H9 (cell line): ENCODE data around the gene ELFN1. TPM values are rescaled to one million over a fixed set of nuclear protein-coding genes. Genes with fewer than 3 reads are reported as not detected.

Source experiments
- DNase-seq: peaks from one replicate; pipeline ENCODE4 v3.0.0-alpha.2; 2017
- H2AFZ ChIP-seq: one replicate; pipeline ENCODE4 v1.6.1; 2013; ENCODE audit warnings: mild to moderate bottlenecking, low read length, control low read depth, moderate library complexity
- H2AK5ac ChIP-seq: 2 replicates; pipeline ENCODE4 v1.6.1; 2013; ENCODE audit warnings: low read length, control low read depth, mixed read lengths; ENCODE audit not compliant: insufficient read length
- H2BK120ac ChIP-seq: one replicate; pipeline ENCODE4 v1.6.1; 2013; ENCODE audit warnings: low read depth, mild to moderate bottlenecking, low read length, control low read depth, inconsistent platforms; ENCODE audit not compliant: poor library complexity, severe bottlenecking
- H2BK12ac ChIP-seq: 2 replicates; pipeline ENCODE4 v1.6.1; 2013; ENCODE audit warnings: low read length, control low read depth, mixed read lengths, low read depth; ENCODE audit not compliant: insufficient read length
- H2BK15ac ChIP-seq: 2 replicates; pipeline ENCODE4 v1.6.1; 2013; ENCODE audit warnings: low read depth, low read length, control low read depth
- H2BK20ac ChIP-seq: one replicate; pipeline ENCODE4 v1.6.1; 2013; ENCODE audit warnings: low read depth, mild to moderate bottlenecking, low read length, control low read depth, inconsistent platforms; ENCODE audit not compliant: poor library complexity, severe bottlenecking
- H2BK5ac ChIP-seq: 2 replicates; pipeline ENCODE4 v1.6.1; 2013; ENCODE audit warnings: low read length, control low read depth, mixed read lengths; ENCODE audit not compliant: insufficient read length
- H3K14ac ChIP-seq: 2 replicates; pipeline ENCODE4 v1.6.1; 2013; ENCODE audit warnings: low read length, control low read depth; ENCODE audit not compliant: insufficient read depth
- H3K18ac ChIP-seq: 2 replicates; pipeline ENCODE4 v1.6.1; 2013; ENCODE audit warnings: low read depth, mild to moderate bottlenecking, mixed read lengths, low read length, control low read depth; ENCODE audit not compliant: insufficient read length
- H3K23ac ChIP-seq: 2 replicates; pipeline ENCODE4 v1.6.1; 2013; ENCODE audit warnings: low read length, control low read depth, mixed read lengths, low read depth; ENCODE audit not compliant: insufficient read length
- H3K23me2 ChIP-seq: 2 replicates; pipeline ENCODE4 v1.6.1; 2013; ENCODE audit warnings: low read depth, mild to moderate bottlenecking, mixed read lengths, low read length, control low read depth; ENCODE audit not compliant: insufficient read length, poor library complexity, severe bottlenecking
- H3K27ac ChIP-seq: 2 replicates; pipeline ENCODE4 v1.5.1; 2013; ENCODE audit warnings: low read length, control low read depth, mixed read lengths, low read depth; ENCODE audit not compliant: insufficient read length
- H3K27me3 ChIP-seq: 2 replicates; pipeline ENCODE4 v1.6.1; 2013; ENCODE audit warnings: low read length, control low read depth, inconsistent platforms; ENCODE audit not compliant: insufficient read depth
- H3K4ac ChIP-seq: 2 replicates; pipeline ENCODE4 v1.6.1; 2013; ENCODE audit warnings: low read depth, mild to moderate bottlenecking, control low read depth, inconsistent platforms, low read length, moderate library complexity
- H3K4me1 ChIP-seq: 2 replicates; pipeline ENCODE4 v1.6.1; 2013; ENCODE audit warnings: low read length, control low read depth, inconsistent platforms; ENCODE audit not compliant: insufficient read depth
- H3K4me2 ChIP-seq: 2 replicates; pipeline ENCODE4 v1.6.1; 2013; ENCODE audit warnings: low read length, control low read depth, mixed read lengths; ENCODE audit not compliant: insufficient read length, insufficient read depth
- H3K56ac ChIP-seq: 2 replicates; pipeline ENCODE4 v1.6.1; 2013; ENCODE audit warnings: low read depth, mild to moderate bottlenecking, mixed read lengths, low read length, control low read depth; ENCODE audit not compliant: insufficient read length
- H3K79me1 ChIP-seq: 2 replicates; pipeline ENCODE4 v1.6.1; 2013; ENCODE audit warnings: low read depth, mild to moderate bottlenecking, moderate library complexity, low read length, control low read depth, inconsistent platforms; ENCODE audit not compliant: insufficient read depth, poor library complexity, severe bottlenecking
- H3K79me2 ChIP-seq: 2 replicates; pipeline ENCODE4 v1.6.1; 2013; ENCODE audit warnings: low read length, control low read depth, inconsistent platforms; ENCODE audit not compliant: insufficient read depth
- H3K9ac ChIP-seq: 2 replicates; pipeline ENCODE4 v1.6.1; 2013; ENCODE audit warnings: low read length, control low read depth, mixed read lengths; ENCODE audit not compliant: insufficient read length; ENCODE audit errors: extremely low read depth
- H3K9me3 ChIP-seq: one replicate; pipeline ENCODE4 v1.6.1; 2013; ENCODE audit warnings: low read depth, low read length, inconsistent platforms; ENCODE audit not compliant: control insufficient read depth
- H3T11ph ChIP-seq: one replicate; pipeline ENCODE4 v1.6.1; 2013; ENCODE audit warnings: mild to moderate bottlenecking, low read length, control low read depth, inconsistent platforms
- H4K20me1 ChIP-seq: one replicate; pipeline ENCODE4 v1.6.1; 2013; ENCODE audit not compliant: control insufficient read depth, insufficient read length, insufficient read depth
- H4K5ac ChIP-seq: 2 replicates; pipeline ENCODE4 v1.6.1; 2013; ENCODE audit warnings: low read depth, mild to moderate bottlenecking, mixed read lengths, low read length, control low read depth; ENCODE audit not compliant: insufficient read length
- H4K8ac ChIP-seq: replicated peaks from 2 replicates; pipeline ENCODE4 v1.6.1; 2013; ENCODE audit warnings: low read length, control low read depth, mixed read lengths, low read depth; ENCODE audit not compliant: insufficient read length
- H4K91ac ChIP-seq: 2 replicates; pipeline ENCODE4 v1.6.1; 2013; ENCODE audit warnings: low read depth, mild to moderate bottlenecking, moderate library complexity, mixed read lengths, low read length, control low read depth; ENCODE audit not compliant: insufficient read length
- H3K27ac Mint-ChIP-seq, 3 experiments: 2 replicates in 2 of 3; 3 replicates in 1 of 3; pipeline ENCODE4 v1.8.0; 2020 to 2021; ENCODE audit warnings: mixed read lengths in 3 of 3, mild to moderate bottlenecking in 1 of 3, moderate library complexity in 1 of 3
- H3K27me3 Mint-ChIP-seq: 2 replicates; pipeline ENCODE4 v1.8.0; 2021; ENCODE audit warnings: low read depth, mild to moderate bottlenecking, moderate library complexity, mixed read lengths
- H3K36me3 Mint-ChIP-seq, 3 experiments: 2 replicates in 2 of 3; 3 replicates in 1 of 3; pipeline ENCODE4 v1.8.0; 2020 to 2021; ENCODE audit warnings: low read depth in 3 of 3, mixed read lengths in 3 of 3; ENCODE audit not compliant: insufficient read depth in 1 of 3
- H3K4me1 Mint-ChIP-seq, 2 experiments: 2 replicates each; pipeline ENCODE4 v1.8.0; 2020; ENCODE audit warnings: mixed read lengths in 2 of 2
- H3K4me3 Mint-ChIP-seq, 2 experiments: 2 replicates in 1 of 2; 3 replicates in 1 of 2; pipeline ENCODE4 v1.8.0; 2020 to 2021; ENCODE audit warnings: mild to moderate bottlenecking in 2 of 2, mixed read lengths in 2 of 2, moderate library complexity in 1 of 2
- H3K9me3 Mint-ChIP-seq, 2 experiments: 2 replicates in 1 of 2; 3 replicates in 1 of 2; pipeline ENCODE4 v1.8.0; 2020; ENCODE audit warnings: mild to moderate bottlenecking in 2 of 2, mixed read lengths in 2 of 2, moderate library complexity in 1 of 2
- WGBS: extraction: QIAGEN DNeasy Blood & Tissue Kit; methylation state at CpG from one replicate; pipeline ENCODE4 v1.1.7; 2013; ENCODE audit warnings: missing lambda C conversion rate, low lambda C conversion rate, mixed read lengths; ENCODE audit not compliant: insufficient read length; ENCODE audit errors: extremely low coverage; 5-methylcytosine and 5-hydroxymethylcytosine counted together
- total RNA-seq: library from RNA; stranded (reverse); gene quantifications from 2 replicates; pipeline ENCODE4 v1.2.1, GENCODE V29; 2021
- TF ChIP-seq, protein P1 (sequence below): fragments of 200-600 bp; sonication (generic); conservative IDR thresholded peaks from 3 replicates; pipeline ENCODE4 v1.8.0; 2021; ENCODE audit warnings: antibody characterized with exemption, mild to moderate bottlenecking

The ELFN1 gene
- total RNA-seq, 1 experiment from 2014 or later: 3.7 TPM

DNA sequence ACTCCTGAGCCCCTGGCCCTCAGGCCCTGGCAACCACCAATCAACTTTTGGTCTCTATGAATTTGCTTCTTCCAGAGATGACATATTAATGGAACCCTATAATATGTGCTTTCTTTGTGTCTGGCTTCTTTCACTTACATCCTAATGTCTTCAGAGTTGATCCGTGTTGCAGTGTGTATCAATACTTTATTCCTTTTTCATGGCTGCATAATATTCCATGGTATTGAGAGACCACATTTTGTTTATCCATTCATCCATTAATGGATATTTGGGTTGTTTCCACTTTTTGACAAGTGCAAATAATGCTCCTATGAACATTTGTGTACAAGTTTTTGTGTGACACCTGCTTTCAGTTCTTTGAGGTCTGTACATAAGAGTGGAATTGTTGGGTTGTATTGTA lies 43.3 kb upstream of the ELFN1 start:
- Mint-ChIP-seq H3K9me3 (peaks cover 2 to 10% of the 10 kb centered on the region in 2 experiments; a peak in 3 of 5 replicates), H3K27me3 (peaks cover 26% of the 10 kb centered on the region)
- TF ChIP-seq, protein P1, sequence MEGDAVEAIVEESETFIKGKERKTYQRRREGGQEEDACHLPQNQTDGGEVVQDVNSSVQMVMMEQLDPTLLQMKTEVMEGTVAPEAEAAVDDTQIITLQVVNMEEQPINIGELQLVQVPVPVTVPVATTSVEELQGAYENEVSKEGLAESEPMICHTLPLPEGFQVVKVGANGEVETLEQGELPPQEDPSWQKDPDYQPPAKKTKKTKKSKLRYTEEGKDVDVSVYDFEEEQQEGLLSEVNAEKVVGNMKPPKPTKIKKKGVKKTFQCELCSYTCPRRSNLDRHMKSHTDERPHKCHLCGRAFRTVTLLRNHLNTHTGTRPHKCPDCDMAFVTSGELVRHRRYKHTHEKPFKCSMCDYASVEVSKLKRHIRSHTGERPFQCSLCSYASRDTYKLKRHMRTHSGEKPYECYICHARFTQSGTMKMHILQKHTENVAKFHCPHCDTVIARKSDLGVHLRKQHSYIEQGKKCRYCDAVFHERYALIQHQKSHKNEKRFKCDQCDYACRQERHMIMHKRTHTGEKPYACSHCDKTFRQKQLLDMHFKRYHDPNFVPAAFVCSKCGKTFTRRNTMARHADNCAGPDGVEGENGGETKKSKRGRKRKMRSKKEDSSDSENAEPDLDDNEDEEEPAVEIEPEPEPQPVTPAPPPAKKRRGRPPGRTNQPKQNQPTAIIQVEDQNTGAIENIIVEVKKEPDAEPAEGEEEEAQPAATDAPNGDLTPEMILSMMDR: no peak

More for the DNA sequence above, 43.3 kb upstream of the ELFN1 start:
- H3K27ac ChIP-seq: no peak overlapping the region
- no peak overlapping the region for H2BK120ac ChIP-seq
- no peaks in the 10 kb centered on the region for H3K79me2 ChIP-seq
- H3K79me1 ChIP-seq: no peaks in the 10 kb centered on the region
- no peaks in the 10 kb centered on the region for H3K27me3 ChIP-seq
- no peak overlapping the region for H2BK20ac ChIP-seq
- H3K36me3 Mint-ChIP-seq: no peaks in the 10 kb centered on the region
- H3T11ph ChIP-seq: no peak overlapping the region
- H3K4me3 Mint-ChIP-seq: no peak overlapping the region
- H3K9me3 ChIP-seq: no peaks in the 10 kb centered on the region
- H2BK12ac ChIP-seq: no peak overlapping the region
- WGBS: no CpG with 5 or more reads among the region's 1 CpG
- H2BK5ac ChIP-seq: no peak overlapping the region
- H4K20me1 ChIP-seq: no peaks in the 10 kb centered on the region
- H3K4me1 ChIP-seq: no peaks in the 10 kb centered on the region
- H4K5ac ChIP-seq: no peak overlapping the region
- H2BK15ac ChIP-seq: no peak overlapping the region
- H2AK5ac ChIP-seq: no peak overlapping the region
- H3K4me2 ChIP-seq: no peak overlapping the region
- DNase-seq: no peak
- H3K4me1 Mint-ChIP-seq: no peaks in the 10 kb centered on the region
- no peak overlapping the region for H3K23ac ChIP-seq
- no peak overlapping the region for H3K56ac ChIP-seq
- no peak overlapping the region for H4K91ac ChIP-seq
- no peak overlapping the region for H3K27ac Mint-ChIP-seq
- H3K4ac ChIP-seq: no peak overlapping the region
- H3K14ac ChIP-seq: no peak overlapping the region
- no peak overlapping the region for H4K8ac ChIP-seq
- no peak overlapping the region for H3K9ac ChIP-seq
- H3K23me2 ChIP-seq: no peaks in the 10 kb centered on the region
- H3K18ac ChIP-seq: no peak overlapping the region
- no peak overlapping the region for H2AFZ ChIP-seq
